GM12878 (cell line): ENCODE results near the gene ZNF530.

ENCODE experiments used
- CTCF ChIP-seq, 3 experiments: IDR thresholded peaks in 2 of 3; conservative IDR thresholded peaks in 1 of 3; 2 replicates each; pipeline ENCODE4 v1.5.1; 2011; ENCODE audit warnings: low read depth in 3 of 3, low read length in 3 of 3, mild to moderate bottlenecking in 3 of 3, control low read depth in 2 of 3, moderate library complexity in 2 of 3, inconsistent platforms in 1 of 3, mixed read lengths in 1 of 3; ENCODE audit not compliant: control insufficient read depth in 2 of 3, insufficient read depth in 1 of 3; ENCODE audit errors: extremely low read depth in 1 of 3
- EZH2 ChIP-seq: IDR thresholded peaks from 2 replicates; pipeline ENCODE4 v1.6.1; 2012; ENCODE audit warnings: low read depth, mild to moderate bottlenecking, control low read depth, inconsistent platforms, low read length, borderline replicate concordance; ENCODE audit not compliant: control insufficient read depth
- MTA2 ChIP-seq: fragments of 450-650 bp; IDR thresholded peaks from 2 replicates; pipeline ENCODE4 v1.6.1; 2016; ENCODE audit warnings: low read depth, mild to moderate bottlenecking, moderate library complexity
- MXI1 ChIP-seq: fragments of 150-350 bp; IDR thresholded peaks from 2 replicates; pipeline ENCODE4 v1.6.1; 2011; ENCODE audit warnings: low read depth, mild to moderate bottlenecking, inconsistent platforms, low read length, improper control_type of control experiment
- NFYB ChIP-seq: IDR thresholded peaks from 2 replicates; pipeline ENCODE4 v1.6.1; 2011; ENCODE audit warnings: low read depth, mild to moderate bottlenecking, low read length, improper control_type of control experiment, moderate library complexity; ENCODE audit not compliant: insufficient read depth
- POLR2AphosphoS5 ChIP-seq: IDR thresholded peaks from 2 replicates; pipeline ENCODE4 v1.6.1; 2011; ENCODE audit warnings: mild to moderate bottlenecking, low read length, inconsistent platforms
- RAD21 ChIP-seq: IDR thresholded peaks from 2 replicates; pipeline ENCODE4 v1.6.1; 2011; ENCODE audit warnings: mild to moderate bottlenecking, low read depth, low read length, moderate library complexity; ENCODE audit not compliant: insufficient read depth
- SIN3A ChIP-seq: IDR thresholded peaks from 2 replicates; pipeline ENCODE4 v1.6.1; 2012; ENCODE audit warnings: low read depth, low read length, improper control_type of control experiment
- SMARCA5 ChIP-seq: fragments of 450-650 bp; IDR thresholded peaks from 2 replicates; pipeline ENCODE4 v1.6.1; 2017; ENCODE audit warnings: mild to moderate bottlenecking
- SP1 ChIP-seq: IDR thresholded peaks from one replicate; pipeline ENCODE4 v1.6.1; 2011; ENCODE audit warnings: low read depth, low read length
- SREBF2 ChIP-seq: IDR thresholded peaks from 2 replicates; pipeline ENCODE4 v1.6.1; 2012; ENCODE audit warnings: mild to moderate bottlenecking, low read length
- TCF12 ChIP-seq: IDR thresholded peaks from 2 replicates; pipeline ENCODE4 v1.6.1; 2011; ENCODE audit warnings: low read depth, mild to moderate bottlenecking, low read length
- TCF7 ChIP-seq: IDR thresholded peaks from 2 replicates; pipeline ENCODE4 v1.6.1; 2014; ENCODE audit warnings: antibody characterized with exemption, borderline replicate concordance

DNA sequence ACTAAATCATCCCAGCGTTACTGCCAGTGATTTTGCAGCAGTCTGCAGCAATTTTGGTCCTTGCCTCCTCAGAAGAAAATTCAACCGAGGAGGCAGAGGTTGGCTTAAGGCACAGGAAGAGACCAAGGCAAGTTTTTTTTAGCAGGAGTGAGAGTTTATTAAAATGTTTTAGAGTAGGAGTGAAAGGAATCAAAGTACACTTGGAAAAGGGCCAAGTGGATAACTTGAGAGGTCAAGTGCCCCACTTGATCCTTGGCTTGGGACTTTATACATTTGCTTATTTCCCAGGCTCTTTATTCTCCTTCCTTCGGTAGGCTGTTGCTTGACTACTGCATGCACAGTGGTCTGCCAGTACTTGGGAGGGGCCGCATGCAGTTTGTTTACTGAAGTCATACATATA lies 11.4 kb downstream of the ZNF530 start:
- no peak for TF ChIP-seq MTA2
- no peak for TF ChIP-seq EZH2
- TF ChIP-seq SP1 = no peak
- TF ChIP-seq POLR2AphosphoS5 = no peak
- no peak for TF ChIP-seq CTCF (IDR thresholded peaks at IDR 0.05 in 2 of 3, conservative IDR thresholded peaks at IDR 0.05 in 1 of 3; ENCODE audit: control insufficient read depth in 2 of 3, extremely low read depth in 1 of 3, insufficient read depth in 1 of 3, low read depth in 3 of 3, low read length in 3 of 3)
- no peak for TF ChIP-seq RAD21
- no peak for TF ChIP-seq MXI1
- TF ChIP-seq SIN3A = no peak
- TF ChIP-seq NFYB = no peak
- TF ChIP-seq TCF7 = no peak
- TF ChIP-seq SREBF2 = no peak
- TF ChIP-seq SMARCA5 = no peak
- TF ChIP-seq TCF12 = no peak
